Activated naive CD4-positive, alpha-beta T cell (primary cell): Measurements from ENCODE around the gene MMS19.
A peak's percentile ranks its signal among the peaks of the same experiment; 100 is the strongest.

ENCODE experiments used
- DNase-seq, 4 experiments: peaks; one replicate each; lab custom pipeline; 2025; lab: John Stamatoyannopoulos, UW

The MMS19 gene

GRCh38 chr10:97465982-97466381, 32.2 kb downstream of the MMS19 start:
- no peak for DNase-seq

- no peak for DNase-seq
Observed at GRCh38 chr10:97464226-97464625, 34.0 kb downstream of the MMS19 start.

DNA sequence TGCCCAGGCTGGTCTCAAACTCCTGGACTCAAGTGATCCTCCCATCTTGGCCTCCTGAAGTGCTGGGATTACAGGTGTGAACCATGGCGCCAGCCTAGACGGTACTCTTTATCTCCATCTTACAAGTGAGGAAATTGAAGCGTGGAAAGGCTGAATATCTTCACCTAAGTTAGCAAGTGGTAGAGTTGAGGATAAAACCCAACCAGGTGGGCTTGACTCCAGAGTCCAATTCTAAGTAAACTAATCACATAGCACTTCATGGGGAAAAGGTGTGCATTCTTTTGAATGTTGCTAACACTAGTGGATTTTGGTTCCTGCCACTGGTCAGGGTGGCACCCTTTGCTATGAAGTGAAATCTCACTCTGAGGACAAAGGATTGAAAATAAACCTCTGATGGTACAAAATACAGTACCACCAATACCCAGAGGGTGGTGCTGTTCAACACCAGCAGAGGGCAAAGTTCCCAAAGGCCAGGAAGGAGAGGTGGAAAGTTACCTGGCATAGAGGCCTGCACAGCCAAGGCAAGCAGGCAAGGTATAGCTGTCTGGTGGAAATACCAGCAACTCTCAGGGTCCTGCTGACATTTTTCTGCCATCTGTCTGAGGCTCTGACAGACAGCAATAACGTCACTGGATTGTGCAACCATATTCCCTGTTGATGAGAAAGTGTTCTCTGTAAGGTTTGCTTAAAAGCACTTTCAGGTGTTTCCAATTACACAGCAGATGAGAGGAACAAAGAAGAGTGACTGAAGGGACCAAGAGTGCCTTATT, 34.7 kb downstream of the MMS19 start:
- DNase-seq = no peak

DNA sequence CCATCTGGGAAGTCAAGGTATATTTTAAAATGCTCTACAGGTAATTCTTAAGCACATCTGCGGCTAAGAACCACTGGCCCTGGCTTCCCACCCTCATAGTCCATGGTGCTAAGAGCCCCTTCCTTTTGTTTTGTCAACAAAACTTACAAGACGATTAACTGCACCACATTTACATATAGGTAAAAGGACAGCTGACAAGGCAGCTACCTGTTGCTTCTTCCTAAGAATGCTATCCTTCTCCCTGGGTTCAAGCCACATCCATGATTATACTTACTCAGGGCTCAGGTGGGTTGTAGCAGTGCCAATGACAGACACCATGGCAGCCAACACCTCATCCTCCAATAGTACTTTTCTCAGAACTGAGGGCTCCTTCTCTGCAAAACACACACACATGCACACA, 35.9 kb downstream of the MMS19 start:
- DNase-seq = no peak

- DNase-seq = no peak
Observed at GRCh38 chr10:97459933-97460332, 38.3 kb downstream of the MMS19 start.

GRCh38 chr10:97459111-97459510, 39.1 kb downstream of the MMS19 start:
- DNase-seq = no peak

DNA sequence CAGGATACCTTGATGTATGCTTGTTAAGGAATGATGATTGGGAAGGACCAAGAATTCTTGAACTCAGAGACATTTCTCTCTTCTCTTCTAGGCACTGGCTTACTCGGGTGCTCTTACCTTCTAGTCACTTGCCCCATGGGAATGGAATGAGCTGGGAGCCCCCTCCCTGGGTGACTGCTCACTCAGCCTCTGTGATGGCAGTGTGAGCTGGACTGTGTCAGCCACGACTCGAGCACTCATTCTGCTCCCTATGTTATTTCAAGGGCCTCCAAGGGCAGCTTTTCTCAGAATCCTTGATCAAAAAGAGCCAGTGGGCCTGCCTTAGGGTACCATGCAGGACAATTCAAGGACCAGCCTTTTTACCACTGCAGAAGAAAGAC, 41.5 kb downstream of the MMS19 start:
- no peak for DNase-seq

DNA sequence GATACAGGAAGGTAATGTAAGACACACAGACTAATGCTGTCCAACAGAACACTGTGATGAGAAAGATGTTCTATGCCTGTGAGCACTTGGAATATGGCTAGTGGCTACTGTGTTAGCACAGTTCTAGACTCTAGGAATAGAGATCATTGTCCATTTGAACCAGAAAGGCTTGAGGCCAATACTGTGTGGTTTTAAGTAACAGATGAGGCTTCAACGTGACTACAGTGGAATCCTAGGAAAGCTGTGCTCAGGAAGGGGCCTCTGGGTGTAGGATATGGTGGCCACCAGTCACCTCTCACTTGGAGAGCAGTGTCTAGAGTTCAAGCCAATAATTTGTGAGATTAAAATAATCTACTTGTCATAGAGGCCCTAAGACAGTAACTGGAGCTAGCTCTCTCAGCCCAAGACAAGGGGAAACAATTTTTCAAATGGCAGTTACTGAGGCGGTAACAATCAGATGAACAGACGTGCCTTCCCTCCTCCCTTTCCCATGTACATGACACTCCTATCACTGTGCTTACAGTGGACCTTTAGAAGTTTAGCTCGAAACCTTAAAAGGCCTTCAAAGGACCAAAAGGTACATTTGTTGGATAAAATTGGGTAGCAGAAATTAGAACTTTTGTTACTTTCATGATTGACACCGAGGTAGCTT, 42.1 kb downstream of the MMS19 start:
- no peak for DNase-seq

DNA sequence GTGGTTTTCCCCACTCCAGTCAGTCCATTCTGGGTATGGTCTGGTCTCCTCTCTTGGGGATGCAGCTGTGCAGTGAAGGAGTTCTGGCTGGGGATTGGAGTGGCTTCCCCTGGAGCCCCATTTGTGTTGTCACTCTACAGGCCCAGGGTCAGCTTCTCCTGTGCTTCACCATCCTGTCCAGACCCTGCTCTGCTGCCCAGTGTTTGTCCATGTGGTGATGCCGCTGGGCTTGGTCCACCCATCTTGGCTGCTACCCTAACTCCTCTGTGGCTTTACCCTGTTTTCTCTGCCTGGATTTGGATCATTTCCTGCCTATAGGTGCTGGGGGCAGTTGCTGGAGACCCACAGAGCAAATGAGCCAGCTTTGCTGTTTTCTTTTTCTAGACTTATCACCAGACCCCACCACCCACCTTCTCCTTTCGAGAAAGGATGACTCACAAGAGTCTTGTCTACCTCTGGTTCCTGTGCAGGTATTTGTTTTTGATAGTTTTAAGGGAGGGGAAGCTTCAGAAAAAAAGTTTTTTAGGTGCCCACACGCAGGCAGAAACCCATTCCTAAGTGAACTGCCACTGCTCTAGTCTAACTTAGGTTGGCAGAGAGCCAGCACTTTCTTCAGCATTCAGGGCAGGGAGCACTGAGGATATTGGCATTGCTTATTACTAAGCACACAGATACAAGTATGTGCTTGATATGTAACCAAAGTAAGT, 43.7 kb downstream of the MMS19 start:
- DNase-seq = peak in 1 of 4 experiments; percentile 25

GRCh38 chr10:97452352-97452751, 45.9 kb downstream of the MMS19 start:
- no peak for DNase-seq

GRCh38 chr10:97451605-97452004, 46.6 kb downstream of the MMS19 start:
- DNase-seq = no peak

DNA sequence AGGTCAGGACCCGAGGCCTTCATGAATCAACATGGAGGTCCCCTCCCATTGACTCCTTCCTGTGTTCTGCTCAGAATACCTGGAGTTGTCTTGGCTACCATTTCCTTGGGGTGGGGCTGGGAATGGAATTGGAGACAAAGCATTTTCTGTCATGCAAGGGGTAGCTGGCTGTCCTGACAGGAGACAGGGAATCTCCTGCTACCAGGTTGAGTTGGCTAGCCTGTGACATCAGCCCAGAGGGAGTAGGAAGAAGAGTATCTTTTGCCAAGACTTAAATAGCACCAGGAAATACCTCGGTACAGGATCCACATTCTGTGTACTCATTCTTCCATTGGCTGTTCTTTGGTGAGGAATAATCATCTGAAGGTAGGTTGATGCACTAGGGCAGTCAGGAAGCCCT, 47.4 kb downstream of the MMS19 start:
- no peak for DNase-seq

DNA sequence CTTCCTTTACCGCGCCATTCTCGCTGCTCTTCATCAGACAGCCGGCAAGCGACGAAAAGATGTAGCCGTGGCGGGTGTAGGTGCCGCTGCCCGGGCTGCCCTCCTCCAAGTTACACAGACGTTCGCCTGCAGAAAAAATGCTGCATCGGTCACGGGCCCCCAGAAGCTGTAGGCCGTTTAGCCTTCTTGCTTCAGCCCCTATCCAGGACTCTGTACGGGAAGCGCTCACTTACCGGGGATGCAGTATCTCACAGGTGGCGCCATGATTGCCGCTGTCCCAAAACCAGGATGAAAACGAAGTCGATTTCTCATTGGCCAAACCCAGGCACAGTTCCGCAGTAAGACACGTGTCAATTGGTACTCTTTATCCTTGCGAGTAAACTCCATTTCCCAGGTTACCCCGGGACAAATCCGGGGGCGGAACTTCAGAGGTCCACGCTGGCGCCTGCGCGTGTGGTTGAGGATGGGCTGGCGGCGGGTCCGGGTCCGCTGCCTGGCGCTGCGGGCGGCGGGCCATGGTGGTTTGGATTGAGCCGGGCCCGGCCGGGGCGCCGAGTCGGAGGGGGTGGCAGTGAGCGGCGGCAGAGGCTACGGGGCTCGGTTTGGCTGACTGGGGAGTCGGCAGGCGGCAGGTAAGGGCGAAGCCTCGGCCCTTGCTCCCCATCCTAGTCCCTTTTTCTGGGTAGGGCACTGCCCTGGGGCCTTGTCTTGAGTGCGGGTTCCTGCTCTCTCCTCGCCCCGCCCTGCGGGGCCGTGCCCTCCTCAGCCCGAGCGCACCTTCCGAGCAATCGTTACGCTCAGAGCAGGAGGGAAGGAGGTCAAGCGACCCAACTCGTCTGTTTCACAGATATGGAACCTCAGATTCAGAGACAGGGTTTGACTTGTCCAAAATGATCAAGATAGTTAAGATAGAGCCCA, 52.2 kb downstream of the MMS19 start, which contains the start of the genes EXOSC1 and ZDHHC16:
Gene EXOSC1, minus strand, starts transcription at position 285 of the 918 bp plus-strand sequence. Its CDS starts 21 bp downstream, at position 264.
Gene ZDHHC16, plus strand, starts transcription at position 454 of the 918 bp plus-strand sequence. CDS start 5,501 bp downstream, outside the sequence.
- peak; percentile 53 to 83 (median 72) for DNase-seq

DNA sequence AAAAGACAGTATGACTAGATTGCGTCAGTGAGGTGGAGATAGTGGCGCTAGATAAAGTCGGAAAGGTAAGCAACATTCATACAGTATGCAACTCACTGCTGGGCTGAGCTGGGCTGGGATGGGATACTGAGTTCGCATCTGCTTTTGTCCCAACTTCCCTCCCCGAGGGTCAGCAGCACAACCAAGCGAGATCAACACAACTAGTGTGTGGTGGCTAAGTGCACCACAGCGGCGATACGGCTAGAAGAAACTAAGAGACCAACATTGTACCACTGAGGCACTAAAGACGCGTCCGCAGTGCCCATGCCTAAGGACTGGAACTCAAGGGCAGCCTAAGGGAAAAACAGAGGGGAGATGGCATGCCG, 52.9 kb downstream of the MMS19 start:
- DNase-seq = no peak

DNA sequence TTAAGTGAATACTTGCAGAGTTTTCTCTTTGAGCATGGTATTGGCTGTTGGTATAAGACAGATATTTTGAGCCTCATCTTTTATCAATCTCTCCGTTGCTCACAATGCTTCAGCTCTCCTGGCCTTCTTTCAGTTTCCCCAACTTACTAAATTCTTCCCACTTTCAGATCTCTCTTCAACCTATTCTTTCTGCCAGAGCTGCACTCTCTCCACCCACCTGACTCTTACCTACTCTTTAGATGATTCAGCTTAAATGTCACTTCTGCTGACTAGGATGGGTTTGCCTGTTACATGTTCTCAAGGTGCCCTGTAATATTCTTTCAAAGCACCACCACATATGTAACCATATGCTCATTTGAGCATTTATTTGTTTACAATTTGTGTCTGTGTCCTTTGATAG, 54.0 kb downstream of the MMS19 start:
- no peak for DNase-seq

DNA sequence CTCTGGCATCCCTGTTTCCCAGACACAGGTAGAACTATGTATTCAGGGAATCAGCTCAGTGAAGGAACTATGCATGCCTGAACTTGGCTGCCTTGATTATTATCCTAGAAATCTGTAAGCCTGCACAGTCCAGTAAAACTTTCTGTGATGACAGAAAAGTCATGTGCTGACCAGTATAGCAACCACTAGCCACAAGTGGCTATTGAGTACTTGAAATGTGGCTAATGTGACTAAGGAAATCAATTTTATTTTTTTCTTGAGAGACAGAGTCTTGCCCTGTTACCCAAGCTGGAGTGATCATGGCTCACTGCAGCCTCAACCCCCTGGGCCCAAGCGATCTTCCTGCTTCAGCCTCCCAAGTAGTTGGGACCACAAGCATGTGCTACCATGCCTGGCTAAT, 55.9 kb downstream of the MMS19 start:
- DNase-seq = no peak

DNA sequence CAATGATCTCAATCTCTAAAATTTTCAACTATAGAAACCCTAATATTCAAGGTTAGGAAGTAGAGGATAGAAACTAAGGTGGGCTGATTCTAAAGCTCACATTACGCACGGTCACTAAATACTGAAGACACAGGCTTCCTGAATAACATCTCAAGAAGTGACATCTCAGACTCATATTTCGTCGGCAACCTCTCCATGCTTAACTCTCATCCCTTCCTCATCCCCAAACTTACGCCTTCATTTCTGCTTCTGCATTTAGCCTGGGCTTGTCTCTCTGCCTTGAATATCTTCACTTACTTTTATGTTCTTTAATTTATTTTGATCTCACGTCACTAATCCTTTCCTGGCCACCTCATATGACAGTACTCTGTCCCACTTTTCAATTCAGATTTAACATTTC, 63.0 kb downstream of the MMS19 start:
- no peak for DNase-seq

GRCh38 chr10:97434557-97434956, 63.7 kb downstream of the MMS19 start:
- no peak for DNase-seq

GRCh38 chr10:97434055-97434454, 64.2 kb downstream of the MMS19 start:
- DNase-seq = no peak

DNA sequence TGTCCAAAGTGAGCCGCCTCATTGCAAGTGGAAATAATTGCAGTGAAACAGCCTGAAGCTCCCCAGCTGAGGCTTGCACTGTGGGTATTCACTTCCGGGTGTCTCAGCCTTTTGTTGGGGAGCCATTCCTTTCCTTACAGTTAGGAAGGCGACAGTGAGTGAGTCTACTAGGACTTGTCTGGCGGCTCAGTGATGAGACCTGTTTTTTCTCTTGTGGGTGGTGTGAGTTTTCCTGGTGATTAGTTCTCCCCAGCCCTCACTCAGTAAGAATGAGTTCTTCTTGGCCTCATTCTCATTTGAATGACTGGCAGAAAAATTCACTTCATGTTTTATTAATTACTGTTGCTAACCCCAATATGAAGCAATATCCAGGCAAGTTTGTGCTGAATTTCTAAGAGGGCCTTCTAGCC, 69.6 kb downstream of the MMS19 start:
- DNase-seq = no peak

GRCh38 chr10:97427571-97428179, 70.5 kb downstream of the MMS19 start:
- DNase-seq = no peak
